PC-3 (cell line): Measurements from ENCODE around the gene BCAS3.

Experiments
- EZH2 ChIP-seq: fragments of 300-600 bp; sonication (generic); IDR thresholded peaks from one replicate; pipeline ENCODE4 v1.6.1; 2017; ENCODE audit warnings: antibody characterized with exemption, mild to moderate bottlenecking, low read length; ENCODE audit not compliant: unreplicated experiment
- EZH2phosphoT487 ChIP-seq: fragments of 300-600 bp; sonication (generic); IDR thresholded peaks from 2 replicates; pipeline ENCODE4 v1.6.1; 2018; ENCODE audit warnings: mild to moderate bottlenecking, antibody characterized with exemption, low read length, borderline replicate concordance
- TF ChIP-seq, protein P1 (sequence below): fragments of 300-600 bp; sonication (generic); conservative IDR thresholded peaks from 2 replicates; pipeline ENCODE4 v1.5.1; 2017; ENCODE audit warnings: antibody characterized with exemption, low read depth, mild to moderate bottlenecking, low read length

- TF ChIP-seq, protein P1, sequence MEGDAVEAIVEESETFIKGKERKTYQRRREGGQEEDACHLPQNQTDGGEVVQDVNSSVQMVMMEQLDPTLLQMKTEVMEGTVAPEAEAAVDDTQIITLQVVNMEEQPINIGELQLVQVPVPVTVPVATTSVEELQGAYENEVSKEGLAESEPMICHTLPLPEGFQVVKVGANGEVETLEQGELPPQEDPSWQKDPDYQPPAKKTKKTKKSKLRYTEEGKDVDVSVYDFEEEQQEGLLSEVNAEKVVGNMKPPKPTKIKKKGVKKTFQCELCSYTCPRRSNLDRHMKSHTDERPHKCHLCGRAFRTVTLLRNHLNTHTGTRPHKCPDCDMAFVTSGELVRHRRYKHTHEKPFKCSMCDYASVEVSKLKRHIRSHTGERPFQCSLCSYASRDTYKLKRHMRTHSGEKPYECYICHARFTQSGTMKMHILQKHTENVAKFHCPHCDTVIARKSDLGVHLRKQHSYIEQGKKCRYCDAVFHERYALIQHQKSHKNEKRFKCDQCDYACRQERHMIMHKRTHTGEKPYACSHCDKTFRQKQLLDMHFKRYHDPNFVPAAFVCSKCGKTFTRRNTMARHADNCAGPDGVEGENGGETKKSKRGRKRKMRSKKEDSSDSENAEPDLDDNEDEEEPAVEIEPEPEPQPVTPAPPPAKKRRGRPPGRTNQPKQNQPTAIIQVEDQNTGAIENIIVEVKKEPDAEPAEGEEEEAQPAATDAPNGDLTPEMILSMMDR, result no peak
- TF ChIP-seq EZH2phosphoT487 (no peak), EZH2 (no peak)
Observed at GRCh38 chr17:60888812-60889709, 211.4 kb downstream of the BCAS3 start.
